GM18870 (cell line): ENCODE data around the gene ATP2C1.
"Not testable (repeated sequence)": the region's sequence is repeated elsewhere in the genome, so short reads cannot be mapped to it uniquely, and the experiment has no call there.

Experiments used
- ATAC-seq: cut with Tn5 transposase; IDR thresholded peaks from one replicate; pipeline ENCODE4 v1.9.1; 2021; ENCODE audit warnings: moderate library complexity; ENCODE audit not compliant: unreplicated experiment

The ATP2C1 gene

DNA sequence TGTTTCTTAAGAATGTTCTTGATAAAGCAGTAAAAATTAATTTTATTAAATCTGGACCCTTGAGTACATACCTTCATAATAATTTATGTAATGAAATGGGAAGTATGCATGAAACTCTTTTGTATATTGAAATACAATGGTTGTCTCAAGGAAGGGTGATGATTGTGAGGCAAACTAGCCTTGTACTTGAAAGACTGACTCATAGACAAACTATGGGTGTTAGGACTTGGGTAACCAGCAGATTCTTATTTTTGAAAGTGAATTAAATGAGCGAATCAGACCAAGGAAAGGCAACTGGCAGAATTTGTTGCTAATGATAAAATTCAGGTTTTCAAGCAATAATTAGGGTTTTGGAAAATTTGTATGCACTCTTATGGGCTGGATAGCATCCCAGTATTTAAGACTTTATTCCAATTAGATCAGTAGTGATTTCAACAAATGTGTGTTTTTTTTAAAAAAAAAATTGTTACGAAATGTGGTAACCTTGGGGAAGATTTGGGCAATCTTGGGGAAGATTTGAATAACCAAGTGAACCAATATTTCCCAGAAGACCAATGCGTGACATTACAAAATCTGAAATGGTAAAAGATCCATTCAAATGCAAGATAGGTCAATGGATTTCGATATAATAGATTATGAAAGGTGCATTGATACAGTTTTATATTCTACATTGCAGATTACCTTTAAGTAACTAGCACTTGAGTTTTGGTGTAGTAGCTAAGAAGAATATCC is 42.0 kb downstream of the ATP2C1 start:
- ATAC-seq = no peak

DNA sequence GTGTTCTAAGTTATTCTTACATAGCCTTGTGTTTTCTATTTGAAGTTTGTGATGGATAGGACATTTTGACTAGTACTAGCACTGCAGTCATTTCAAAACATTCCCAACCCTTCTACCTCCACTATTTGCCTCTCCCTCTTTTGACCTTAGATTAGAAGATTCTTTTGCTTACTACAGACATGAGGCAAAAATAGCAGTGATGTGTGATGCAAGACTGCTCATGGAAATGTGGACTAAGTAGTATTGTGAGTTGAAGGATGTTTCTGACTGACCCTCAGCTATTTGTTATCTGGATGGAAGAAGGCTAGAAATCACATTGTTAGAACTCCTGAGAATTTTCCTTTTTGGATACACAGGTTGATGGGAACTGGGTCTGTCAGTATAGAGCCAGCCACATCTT is 45.9 kb downstream of the ATP2C1 start:
- ATAC-seq = no peak

DNA sequence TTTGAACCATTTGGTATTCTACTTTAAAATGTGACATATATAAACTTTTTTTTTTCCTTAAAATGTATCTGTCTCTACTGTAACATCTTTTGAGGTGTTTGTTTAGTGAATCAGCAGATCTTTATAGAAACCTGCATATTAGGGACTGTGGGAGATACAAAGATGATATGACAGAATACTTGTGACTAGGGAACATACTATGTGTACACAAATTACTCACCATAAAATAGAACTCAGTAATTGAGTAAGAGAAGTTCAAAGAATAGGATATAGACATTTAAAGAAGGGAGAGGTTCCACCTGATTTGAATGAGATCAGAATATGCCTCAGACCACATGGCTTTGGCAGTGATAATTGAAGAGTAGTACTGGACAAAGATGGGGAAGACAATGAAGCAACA is 47.9 kb downstream of the ATP2C1 start:
- no peak for ATAC-seq

DNA sequence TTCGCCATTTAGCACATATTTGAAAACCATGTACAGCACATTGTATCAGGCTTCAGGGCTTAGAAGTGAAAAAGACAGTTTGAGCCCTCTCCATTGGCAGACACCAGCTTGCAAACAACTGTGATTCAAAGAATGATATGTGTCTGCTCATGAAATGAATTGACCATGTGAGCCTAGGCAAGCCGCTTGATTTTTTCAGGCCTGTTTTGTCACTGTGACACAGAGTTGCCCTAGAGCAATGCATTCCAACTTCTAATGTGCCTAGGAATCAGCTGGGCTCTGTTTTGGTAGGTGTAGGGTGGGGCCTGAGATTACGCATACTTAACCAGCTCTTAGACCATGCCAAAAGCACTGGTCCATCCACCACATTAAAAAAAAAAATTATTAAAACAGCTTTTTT is 53.0 kb downstream of the ATP2C1 start:
- ATAC-seq = no peak

DNA sequence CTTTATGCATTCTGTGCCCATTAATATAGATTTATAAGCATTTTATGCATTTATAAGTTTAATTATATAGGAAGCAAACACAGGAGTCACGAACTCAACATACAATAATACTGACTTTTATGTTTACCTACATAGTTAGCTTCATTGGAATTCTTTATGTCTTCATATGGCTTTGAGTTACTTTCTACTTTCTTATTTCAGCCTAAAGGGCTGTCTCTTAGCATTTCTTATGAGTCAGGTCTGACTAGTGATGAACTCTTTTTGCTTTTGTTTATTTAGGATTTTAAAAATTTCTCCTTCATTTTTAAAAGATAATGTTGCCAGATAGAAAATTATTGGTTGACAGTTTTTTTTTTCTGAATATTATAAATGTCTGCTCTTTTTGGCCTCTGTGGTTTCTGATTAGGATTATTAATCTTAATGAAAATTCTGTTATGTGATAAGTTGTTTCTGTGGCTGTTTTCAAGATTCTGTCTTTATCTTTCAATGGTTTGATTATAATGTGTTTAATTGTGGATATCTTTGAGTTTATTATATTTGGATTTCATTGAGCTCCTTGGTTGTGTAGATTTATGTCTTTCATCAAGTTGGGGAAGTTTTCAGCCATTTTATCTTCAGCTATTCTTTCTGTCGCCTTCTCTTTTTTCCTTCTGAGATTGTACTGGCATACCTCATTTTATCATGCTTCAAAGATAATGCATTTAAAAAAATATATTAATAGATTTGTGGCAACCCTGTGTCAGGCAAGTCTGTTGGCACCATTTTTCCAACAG is 54.3 kb downstream of the ATP2C1 start:
- no peak for ATAC-seq

DNA sequence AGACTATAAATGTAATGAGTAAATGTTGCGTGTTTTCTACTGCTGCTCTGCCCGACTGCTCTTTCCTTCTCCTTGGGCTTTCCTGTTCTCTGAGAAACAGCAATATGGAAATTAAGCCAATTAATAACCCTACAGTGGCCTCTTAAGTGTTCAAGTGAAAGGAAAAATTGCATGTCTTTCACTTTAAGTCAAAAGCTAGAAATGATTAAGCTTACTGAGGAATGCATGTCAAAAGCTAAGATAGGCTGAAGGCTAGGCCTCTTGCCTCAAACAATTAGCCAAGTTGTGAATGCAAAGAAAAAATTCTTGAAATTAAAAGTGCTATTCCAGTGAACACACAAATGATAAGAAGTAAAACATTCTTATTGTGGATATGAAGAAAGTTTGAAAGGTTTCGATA is 55.0 kb downstream of the ATP2C1 start:
- no peak for ATAC-seq

DNA sequence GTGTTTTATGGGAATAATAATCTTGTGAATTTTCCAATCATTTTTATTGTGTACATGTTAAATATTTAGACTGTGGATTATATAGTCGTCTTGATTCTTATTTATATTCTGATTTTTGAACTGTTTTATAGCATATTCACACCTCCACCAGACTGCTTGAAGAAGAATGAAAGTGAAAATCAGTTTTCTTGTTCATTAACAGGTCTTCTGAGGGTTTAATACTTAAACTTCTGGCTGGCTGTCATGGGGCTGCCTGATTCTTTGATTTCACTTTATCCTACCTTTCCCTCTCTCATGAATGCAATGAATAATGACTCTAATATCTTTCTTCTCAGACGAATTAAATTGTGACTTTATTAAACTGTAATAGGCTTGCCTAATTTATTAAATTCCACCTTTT is 56.2 kb downstream of the ATP2C1 start:
- peak; percentile 65 for ATAC-seq

DNA sequence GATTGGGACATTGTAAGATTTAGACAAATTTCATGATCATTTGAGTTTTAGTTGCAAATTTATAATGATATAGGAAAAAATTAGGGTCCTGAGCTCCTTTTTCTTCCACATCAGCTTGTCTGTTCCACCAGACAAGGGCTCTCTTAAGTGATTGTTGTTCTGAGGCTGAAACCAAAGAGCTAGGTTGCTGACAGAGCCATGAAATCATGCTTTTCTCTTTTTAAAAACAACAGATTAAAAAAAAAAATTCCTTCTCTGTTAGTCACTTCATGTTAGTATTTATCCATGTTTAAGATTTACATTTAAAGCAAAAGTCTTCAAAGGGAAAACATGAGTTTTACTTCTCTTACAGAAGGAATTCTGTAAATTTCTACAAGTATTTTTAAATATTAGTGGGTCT is 56.8 kb downstream of the ATP2C1 start:
- ATAC-seq = no peak

DNA sequence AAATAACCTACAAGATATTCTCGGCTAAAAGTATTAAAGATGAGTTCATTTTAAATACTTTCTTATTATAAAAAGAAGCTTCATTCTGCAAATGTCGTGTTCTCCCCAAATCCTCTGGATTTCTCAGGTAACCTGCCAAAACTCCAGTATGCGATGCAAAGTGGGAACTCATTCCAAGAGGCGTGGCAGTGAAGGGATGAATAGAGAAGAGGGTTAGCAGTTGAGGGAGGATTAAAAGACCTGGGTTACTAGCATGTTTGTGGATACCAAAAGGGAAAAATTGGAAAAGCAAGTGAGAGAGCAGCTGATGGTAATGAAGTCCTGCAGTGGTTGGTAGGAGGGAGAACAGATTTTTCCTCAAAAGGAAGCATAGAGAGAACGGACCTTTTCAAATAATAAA is 61.6 kb downstream of the ATP2C1 start:
- ATAC-seq = no peak

DNA sequence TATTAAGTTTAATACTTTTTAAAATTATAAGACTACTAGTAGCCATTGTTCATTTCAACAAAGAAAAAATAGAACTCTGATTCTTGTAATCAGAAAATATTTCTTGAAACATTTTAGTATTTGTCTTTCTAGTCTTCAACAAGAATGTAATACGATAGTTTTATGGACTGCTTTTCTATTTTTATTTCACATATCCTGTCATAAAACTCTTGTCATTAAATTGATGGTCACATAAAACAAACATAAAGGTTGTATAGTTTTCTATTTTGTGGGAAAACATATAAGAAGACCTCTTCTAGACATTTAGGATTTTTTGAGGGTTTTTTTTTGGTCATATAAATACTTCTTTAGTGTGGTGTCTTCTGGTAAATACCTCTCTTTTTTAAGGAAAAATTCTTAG is 62.4 kb downstream of the ATP2C1 start:
- no peak for ATAC-seq

DNA sequence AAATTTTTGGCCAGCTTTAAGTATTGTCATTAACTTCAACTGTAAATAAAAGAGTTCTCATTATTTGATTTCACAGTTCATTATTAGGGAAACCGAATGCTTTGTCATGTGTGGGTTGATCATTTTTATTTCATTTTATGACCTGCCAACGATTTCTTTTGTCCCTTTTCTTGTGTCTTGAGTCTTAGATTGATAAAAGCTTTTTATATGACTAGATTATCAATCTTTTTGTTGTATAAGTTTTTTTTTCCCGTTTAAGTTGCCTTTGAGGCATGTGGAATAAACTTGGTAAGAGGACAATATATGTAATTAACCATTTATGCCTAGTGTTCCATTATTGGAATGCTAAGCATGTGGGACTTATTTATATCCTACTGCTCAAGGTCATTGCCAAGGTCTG is 62.8 kb downstream of the ATP2C1 start:
- no peak for ATAC-seq

DNA sequence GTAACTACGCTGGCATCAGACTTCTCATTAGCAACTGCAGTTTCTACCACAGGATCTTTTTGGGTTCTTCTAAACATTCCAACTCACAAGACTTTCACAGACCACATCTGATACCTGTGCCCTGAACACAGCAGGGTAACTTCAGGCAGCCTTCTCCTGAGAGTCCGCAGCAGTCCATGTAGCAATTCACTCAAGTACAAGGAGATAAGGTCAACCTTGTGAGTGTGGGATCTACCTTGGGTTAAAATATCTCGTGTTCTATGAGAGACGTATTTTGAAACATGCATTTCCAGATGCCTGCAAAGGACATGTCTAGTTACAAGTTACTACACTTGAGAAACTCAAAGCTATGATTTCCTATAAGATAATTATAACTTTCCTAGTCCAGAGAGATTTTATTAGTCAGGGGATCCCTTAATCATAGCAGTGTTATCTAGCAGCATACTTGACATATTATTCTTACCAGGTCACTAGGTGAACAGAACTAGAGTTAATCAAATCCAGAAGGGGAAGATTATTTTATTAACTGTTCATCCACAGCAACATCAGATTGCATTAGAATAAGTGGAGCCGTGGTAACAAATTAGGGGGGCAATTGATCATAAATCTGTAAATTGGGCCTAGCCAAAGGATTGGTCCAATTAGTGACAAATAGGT is 66.4 kb downstream of the ATP2C1 start:
- no peak for ATAC-seq

DNA sequence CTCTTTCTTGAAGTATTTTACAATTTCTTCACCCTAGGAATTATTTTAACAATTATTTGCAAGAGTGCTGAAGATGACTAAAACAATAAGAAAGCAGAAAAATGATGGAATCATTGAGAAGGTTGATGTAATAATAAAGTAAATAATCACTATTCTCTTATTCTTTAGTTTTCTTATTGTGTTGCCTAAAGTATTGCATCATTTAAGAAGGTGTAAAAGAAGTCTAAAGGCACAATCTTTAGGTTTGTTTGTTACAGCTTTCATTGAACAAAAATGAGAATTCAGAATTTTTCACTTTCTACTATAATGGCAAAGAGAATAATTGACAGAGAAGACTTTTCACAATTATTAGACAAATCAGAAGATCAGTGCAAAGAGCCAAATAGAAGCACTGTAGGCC is 67.6 kb downstream of the ATP2C1 start:
- ATAC-seq = no peak

DNA sequence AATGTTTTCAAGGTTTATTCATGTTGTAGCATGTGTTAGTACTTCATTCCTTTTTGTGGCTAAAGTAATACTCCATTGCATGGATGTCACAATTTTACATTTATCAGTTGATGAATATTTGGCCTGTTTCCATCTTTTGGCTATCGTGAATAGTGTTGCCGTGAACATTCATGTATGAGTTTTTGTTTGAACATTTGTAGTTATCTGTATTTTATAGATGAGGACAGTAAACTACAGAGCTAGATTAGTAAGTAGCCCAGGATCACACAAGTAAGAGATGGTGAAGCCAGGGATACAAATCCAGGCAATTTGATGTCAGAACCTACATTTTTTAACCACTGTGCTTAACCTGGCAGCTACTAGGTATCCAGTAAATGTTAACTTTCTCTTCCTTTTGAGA is 69.6 kb downstream of the ATP2C1 start:
- no peak for ATAC-seq

DNA sequence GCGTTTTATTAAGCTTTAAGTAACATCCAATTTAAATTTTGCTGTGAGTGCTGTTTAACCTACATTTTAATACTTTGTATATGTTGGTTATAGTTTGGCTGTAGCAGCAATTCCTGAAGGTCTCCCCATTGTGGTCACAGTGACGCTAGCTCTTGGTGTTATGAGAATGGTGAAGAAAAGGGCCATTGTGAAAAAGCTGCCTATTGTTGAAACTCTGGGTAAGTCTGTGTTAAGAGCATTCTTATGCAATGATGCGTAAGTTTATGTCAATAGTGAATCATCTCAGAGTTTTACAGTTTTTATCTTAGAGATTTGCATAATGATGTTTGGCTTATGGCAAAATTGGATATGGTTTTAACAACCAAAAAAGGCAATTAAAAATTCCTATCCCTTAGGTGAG is 70.0 kb downstream of the ATP2C1 start:
- ATAC-seq = no peak

DNA sequence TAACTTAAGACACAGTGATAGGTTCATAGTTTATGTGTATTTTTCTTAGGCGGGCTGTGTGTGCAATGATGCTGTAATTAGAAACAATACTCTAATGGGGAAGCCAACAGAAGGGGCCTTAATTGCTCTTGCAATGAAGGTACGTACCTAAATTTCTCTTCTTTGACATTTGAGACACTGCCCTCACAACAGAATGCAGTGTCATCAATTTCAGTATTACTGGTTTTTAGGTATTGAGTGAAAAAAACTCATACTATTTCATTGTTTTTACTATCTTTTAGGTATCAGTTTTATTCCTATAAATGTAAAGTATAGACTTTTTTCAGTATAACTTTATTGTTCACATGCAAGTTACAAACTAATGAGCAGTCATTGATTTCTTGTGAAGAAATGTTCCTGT is 73.4 kb downstream of the ATP2C1 start:
- ATAC-seq = no peak

DNA sequence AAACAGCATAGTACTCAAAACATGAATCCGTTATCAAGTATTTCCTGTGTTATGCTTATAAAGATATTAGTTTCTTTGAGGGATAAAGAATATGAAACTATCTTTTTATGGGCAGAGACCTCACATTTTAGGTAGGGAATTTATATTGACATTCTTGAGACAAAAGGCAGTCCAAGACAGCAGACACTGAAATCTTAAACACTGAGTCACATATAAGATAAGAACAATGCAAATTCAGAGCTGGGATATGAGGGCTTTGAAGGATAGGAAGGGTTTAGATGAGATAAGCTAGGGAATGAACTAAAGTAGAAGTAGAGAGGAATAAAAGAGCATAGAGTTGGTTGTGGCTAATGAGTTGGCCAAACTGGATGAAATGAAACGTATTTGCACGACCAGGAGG is 74.3 kb downstream of the ATP2C1 start:
- no peak for ATAC-seq

DNA sequence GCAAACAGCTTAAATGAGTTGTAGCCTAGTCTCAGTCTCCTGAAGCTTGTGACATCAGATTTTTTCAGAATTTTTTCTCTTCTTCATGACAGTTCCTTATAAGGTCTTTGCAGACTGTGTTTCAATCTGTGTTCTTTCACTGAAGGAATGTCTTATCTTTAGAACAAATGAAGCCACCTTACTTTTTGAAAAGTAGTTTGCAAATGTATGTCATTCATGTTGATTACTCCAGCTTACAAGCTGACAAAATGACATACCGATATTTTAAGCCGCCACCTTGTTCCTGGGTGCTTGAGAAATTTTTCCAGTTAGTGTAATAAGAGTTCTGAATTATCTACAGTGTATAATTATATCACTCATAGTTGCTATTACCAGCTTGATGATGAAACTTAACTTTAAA is 75.7 kb downstream of the ATP2C1 start:
- no peak for ATAC-seq

DNA sequence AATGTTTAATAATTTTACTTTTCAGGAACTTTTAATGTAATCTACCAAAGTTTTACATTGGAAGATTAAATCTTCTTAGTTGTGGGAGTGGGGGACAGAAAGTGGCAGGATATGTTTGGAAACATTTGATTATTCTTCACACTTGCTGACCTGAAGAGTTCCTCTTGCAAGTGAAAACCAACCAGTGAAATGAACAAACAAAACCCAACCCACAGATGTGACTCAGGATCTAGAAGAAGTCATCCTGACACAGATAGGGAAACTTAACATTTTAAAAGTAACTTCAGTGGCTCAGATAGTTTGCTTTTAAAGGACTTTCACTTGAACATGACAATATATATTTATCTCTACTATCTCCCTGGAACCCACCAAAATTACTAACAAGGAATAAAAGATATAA is 77.3 kb downstream of the ATP2C1 start:
- ATAC-seq = no peak

DNA sequence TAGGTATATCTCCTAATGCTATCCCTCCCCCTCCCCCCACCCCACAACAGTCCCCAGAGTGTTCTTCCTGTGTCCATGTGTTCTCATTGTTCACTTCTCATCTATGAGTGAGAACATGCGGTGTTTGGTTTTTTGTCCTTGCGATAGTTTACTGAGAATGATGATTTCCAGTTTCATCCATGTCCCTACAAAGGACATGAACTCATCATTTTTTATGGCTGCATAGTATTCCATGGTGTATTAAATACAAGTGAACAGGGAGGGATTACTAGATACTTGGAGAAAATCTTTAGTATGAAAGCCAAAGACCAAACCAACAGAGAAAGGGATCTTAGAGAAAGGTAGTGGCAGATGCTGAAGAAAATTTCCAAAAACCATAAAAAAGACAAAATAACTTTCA is 78.7 kb downstream of the ATP2C1 start:
- ATAC-seq = not testable (repeated sequence)

DNA sequence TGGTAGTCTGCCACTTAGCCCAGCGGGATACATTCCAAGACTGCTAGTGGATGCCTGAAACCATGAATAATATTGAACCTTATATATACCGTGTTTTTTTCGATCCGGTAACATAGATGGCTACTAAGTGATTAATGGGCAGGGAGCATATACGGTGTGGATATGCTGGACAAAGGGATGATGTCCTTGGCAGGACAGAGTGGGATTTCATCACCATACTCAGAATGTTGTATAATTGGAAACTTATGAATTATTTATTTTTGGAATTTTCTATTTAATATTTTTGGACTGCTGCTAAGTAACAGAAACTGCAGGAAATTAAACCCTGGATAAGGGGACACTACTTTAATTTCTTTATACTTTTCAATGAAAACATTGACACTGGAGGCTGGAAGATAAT is 79.5 kb downstream of the ATP2C1 start:
- no peak for ATAC-seq

DNA sequence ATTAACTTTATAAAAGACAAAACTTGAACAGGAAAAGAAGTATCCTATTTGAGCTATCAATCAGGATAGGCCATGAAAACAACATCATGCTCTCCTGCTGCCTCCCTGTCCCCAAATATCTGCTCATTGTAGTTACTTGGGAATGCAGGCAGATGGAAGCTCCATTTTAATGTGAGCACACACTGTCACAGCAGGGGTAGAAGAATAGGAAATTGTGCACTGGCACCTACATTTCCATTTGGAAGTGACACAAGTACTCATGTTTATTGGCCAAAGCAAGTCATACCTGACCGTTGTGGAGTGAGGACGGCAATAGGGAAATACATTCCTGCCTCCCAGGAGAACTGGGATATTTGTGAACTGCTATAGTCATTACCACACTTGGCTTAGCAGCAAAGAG is 80.3 kb downstream of the ATP2C1 start:
- ATAC-seq = no peak
